HG03060 (cell line): Measurements from ENCODE around the gene C15orf40.
A peak's percentile ranks its signal among the peaks of the same experiment; 100 is the strongest.
"Not testable (repeated sequence)": the region's sequence is repeated elsewhere in the genome, so short reads cannot be mapped to it uniquely, and the experiment has no call there.

ENCODE experiments used
- ATAC-seq: cut with Tn5 transposase; IDR thresholded peaks from one replicate; pipeline ENCODE4 v1.9.1; 2021; ENCODE audit warnings: low read depth, moderate number of reproducible peaks; ENCODE audit not compliant: unreplicated experiment

The C15orf40 gene

DNA sequence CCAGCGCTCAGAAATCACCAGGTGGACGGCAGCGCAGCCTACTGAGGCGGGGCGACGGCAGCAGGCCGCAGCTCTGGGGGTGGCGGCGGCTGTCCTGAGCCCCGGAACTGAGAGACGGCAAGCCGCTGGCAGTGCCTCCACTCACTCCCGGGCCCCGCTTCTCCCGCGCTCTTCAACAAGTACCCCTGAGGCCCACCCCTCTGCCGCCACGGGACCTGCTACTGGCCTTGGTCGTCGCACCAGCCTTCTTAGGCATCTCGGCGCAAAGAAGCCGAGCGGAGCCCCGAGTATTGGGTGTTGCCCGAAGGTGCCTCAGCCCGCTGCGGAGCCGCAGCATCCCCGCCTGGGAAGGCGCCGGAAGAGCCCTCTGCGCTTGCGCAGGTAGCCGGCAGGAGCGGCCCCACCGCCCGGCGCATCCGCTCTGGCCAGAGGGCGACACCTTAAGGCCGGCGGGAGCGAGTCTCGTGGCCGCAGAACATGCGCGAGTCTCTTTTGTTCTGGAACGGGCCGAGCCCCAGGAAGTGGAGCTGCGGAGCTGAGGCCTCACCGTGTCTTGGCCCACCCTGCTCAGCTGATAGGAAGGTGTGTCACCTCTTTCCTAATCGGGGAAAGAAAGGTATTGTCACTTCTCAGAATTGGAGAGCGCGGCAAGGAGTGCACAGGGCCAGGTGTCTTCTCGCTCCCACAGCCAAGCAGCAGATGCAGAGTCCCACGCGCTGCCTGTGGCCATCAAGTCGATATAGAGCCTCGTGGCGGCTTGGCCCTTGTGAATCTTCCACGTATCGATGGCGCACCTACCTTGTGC is at the start of gene C15orf40:
C15orf40 (minus strand) TSS at position 369 of the 805 bp plus-strand sequence; CDS start at position 337, 32 bp downstream.
- peak; percentile 77 for ATAC-seq

DNA sequence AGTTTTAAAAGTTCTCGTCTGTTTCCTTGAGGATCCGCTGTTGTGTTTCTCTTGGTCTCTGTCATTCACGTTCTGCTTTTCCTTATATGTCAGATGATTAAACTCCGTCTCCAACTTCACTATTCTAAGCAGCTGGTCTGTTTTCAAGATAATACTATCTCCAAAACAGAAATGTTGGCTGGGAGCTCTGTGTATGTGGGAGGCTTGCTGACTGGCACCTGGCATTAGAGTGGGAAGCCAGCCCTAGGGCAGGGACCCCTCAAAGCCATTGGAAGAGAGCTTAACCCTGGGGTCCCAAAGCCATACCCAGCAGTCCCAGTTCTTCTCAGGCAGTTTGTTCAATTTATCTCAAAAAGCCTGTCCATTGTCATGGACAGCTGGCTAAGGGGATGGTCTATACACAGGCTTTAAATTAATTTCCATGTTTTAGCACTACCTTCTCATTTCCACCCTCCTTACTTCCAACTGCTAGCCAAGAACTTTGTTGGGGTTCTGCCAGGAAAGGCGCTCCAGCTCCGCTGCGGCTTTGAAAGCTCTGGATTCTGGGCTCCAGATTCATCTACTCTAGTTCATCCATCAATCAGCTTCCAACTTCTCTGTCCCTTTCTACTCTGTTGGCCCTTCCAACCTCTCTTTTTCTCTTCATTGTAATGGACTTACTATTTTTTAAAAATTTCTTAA is 46.4 kb upstream of the C15orf40 start:
- no peak for ATAC-seq

DNA sequence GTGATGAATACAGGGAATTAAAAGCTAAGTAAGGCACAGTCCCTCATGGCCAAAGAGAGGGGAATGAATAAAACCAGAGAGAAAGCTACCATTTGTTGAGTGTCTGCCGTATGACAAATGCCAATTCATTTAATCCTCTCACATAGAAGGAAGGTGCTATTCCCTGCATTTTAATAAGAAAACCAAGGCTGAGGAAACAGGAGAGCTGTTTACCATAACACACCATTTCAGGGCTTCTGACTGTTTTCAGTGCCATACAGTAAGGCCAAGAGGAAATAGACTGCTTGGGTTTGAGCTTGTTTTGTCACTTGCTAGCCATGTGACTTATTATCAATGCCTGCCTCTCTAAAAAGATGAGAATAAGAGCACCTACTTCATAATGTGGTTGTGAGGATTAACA is 45.6 kb upstream of the C15orf40 start:
- no peak for ATAC-seq

DNA sequence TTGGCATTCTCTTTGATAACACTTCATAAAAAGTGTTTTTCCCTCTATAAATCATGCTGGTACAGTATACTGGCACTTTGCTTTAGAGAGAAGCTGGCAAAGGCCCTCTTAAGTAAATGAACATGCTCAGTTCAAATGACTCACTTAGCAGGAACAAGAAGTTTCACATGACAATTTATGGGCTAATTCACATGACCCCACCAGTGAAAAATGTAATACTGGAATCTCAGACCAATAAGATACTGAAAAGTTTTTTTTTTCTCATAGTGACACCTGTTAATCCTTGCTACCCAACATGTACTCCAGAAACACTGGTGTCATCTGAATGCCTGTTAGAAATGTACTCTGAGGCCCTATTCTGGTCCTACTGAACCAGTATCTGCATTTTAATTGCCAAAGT is 41.7 kb upstream of the C15orf40 start:
- no peak for ATAC-seq

DNA sequence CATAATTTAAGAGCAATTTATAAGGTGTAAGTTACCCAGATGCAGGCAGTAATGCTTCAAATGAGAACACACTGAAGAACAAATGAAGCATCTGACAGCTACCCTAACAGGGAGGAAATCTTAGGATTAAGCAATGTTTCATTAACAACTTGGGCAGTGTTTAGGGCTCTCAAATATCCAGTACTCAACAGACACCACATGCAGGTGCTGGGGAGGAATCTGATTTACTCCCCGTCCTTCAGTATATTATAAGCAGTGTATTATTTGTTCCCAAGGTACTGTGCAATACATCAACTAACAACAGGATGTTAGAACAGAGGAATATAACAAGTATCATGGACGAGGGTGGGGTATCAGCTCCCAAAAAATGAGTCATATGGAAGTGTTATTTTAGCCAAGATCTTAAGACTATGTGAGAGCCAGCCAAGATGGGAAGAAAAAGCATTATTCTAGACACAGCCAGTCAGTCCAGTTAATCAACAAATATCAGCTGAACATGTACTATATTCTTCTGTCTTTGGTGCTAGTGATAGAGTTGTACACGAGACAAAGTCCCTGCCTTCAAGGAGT is 35.2 kb upstream of the C15orf40 start:
- no peak for ATAC-seq

DNA sequence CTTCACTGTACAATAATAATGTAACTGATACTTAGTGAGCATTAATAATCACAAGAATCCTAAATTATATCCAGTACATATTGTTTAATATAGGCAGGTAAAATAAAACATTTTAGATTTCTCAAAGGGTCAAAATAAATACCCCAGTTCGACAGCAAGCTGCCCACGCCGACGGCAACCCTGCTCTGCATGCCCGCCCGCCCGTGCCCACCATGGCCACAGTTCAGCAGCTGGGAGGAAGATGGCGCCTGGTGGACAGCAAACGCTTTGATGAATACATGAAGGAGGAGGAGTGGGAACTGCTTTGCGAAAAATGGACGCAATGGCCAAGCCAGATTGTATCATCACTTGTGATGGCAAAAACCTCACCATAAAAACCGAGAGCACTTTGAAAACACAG is 32.7 kb upstream of the C15orf40 start:
- no peak for ATAC-seq

DNA sequence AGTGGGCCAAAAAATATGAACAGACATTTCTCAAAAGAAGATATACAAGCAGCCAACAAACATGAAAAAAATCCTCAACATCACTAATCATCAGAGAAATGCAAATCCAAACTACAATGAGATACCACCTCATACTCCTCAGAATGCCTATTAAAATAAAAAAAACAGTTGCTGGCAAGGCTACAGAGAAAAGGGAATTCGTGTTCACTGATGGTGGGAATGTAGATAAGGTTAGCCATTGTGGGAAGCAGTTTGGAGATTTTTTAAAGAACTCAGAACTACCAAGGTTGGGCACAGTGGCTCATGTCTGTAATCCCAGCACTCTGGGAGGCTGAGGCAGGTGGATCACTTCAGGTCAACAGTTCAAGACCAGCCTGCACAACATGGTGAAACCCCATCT is 27.8 kb upstream of the C15orf40 start:
- no peak for ATAC-seq

DNA sequence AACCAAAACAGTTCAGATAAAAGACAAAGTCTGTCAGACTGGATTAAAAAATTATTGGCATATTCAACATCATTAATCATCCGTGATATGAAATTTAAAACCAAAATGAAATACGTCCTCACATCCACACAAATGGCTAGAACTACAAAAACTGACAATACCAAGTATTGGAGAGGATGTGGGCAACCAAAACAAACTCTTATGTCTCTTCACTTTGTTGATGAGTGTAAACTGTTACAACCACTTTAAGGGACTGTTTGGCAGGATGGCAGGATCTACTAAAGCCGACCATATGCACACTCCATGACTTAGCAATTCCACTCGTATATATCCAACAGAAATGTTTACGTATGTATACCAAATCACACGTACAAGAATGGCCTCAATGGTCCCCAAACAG is 24.8 kb upstream of the C15orf40 start:
- ATAC-seq: no peak

DNA sequence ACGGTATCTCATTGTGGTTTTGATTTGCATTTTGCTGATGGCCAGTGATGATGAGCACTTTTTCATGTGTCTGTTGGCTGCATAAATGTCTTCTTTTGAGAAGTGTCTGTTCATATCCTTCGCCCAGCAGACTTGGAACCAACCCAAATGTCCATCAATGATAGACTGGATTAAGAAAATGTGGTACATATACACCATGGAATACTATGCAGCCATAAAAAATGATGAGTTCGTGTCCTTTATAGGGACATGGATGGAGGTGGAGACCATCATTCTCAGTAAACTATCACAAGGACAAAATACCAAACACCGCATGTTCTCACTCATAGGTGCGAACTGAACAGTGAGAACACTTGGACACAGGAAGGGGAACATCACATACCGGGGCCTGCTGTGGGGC is 19.8 kb upstream of the C15orf40 start:
- not testable (repeated sequence) for ATAC-seq

DNA sequence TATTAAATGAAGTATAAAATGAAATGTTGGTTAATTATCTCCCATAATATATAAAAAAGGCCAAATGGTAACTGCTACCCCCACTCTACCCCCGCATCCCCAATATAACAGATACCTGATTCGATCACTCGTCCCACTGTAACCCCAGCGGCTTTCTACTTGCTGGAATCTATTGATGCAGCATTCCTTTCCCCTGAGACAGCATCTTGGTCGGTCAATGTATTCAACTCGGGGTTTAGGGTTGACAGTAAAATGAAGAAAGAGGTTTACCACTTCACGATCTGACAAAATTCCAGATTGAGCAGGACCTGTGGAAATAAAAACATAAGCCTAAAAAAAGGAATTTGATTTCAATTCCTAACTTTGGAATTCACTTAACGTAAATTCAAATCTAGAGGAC is 18.6 kb upstream of the C15orf40 start:
- ATAC-seq: no peak

DNA sequence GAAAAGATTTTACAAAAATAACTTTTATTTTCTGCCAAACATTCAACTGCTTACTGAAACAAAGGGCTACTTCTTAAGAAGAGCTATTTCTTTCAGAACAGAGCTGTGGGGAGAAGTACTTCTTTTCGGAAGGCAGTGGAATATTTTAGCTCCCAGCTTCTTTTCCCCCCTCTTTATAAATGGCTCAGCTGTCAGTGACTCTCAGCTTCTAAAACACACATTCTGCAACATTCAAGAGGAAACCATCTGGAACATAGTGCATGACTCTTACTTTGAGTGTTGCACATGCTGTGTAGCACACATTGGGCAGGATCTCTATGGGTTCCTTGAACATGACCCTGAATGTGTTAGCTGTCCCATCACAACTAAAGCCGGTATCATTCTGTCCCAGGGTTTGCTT is 7.0 kb upstream of the C15orf40 start:
- ATAC-seq: no peak

DNA sequence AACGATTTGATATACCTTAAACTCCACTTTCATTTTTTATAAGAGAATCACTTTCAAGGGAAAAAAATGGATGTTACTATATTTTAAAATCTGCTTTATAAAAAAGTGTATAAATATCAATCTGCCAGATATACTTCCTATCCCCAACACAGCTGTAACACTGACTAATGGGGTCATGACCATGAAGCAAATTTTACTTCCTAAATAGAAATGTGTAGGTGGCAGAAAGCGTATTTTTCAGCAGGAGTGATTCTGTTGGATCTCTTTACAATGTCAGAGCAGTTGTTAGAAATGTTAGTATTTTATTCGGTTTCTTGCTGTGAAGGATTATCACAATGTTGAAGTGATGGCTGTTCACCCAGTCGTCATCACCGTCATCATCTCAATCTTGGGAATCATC is 5.5 kb upstream of the C15orf40 start:
- ATAC-seq: no peak

DNA sequence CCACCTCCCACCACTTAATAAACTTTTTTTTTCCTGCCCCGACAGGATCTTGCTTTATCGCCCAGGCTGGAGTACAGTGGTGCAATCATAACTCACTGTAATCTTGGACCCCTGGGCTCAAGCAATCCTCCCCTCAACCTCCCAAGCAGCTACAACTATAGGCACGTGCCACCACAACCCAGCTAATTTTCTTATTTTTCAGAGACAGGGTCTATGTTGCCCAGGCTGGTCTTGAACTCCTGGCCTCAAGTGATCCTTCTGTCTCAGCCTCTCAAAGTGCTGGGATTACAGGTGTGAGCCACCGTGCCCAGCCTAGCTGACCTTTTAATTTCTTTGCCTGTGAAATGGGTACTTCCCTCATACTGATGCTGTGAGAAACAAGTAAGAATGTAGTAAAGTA is 3.9 kb upstream of the C15orf40 start:
- ATAC-seq: no peak

DNA sequence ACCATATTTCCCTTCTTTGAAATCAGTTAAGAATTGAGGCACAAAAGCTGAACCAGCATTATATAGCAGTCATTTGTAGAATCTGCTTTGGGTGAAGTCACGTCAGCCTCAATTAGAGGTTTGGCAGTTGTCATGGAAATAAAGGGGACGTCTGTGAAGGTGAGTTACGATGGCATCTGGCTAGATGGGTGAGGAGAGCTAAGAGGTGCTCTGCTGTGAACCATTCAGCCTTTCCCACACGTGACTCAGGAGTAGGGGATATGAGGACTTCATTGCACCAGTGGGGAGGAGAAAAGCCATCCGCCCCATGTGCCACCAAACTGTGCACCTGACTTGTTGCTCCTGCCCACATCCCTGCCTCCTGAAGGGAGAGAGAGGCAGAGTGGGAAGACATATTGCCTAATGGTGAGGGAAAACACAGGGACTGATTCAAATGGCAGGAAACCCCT is 2.8 kb upstream of the C15orf40 start:
- ATAC-seq: no peak

DNA sequence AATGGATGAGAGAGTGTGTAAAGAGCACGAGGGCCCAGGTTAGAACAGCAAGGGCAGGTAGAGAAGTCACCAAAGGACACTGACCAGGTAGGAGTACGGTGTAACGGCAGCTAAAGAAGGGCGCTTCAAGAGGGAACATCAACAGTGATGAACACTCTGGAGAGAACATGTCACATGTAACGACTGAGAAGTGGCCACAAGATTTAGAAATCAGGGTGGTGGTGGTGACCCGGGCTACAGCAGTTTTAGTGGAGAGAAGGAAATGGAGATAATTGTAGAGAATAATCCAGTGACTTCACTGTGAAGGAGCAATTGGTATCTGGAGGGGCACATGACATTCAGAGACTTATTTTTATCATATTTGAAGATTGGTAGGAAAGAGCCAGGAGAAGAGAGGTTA is 1.2 kb upstream of the C15orf40 start:
- no peak for ATAC-seq

DNA sequence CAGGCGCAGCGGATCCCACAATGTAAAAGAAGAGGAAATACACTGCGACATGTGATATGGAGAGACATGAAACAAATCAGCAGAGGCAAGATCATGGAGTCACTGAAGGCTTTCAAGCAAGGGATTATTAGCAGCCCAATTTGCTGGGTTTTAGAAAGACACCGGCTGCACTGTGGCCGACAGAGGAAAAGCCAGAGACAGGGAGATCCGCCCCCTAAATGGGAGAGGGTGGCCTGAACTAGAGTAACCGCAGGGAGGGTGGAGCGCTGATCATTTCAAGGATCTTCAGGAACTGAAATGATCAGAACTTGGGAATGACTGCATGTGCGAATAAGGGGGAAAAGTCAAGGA is 612 bp upstream of the C15orf40 start:
- no peak for ATAC-seq

DNA sequence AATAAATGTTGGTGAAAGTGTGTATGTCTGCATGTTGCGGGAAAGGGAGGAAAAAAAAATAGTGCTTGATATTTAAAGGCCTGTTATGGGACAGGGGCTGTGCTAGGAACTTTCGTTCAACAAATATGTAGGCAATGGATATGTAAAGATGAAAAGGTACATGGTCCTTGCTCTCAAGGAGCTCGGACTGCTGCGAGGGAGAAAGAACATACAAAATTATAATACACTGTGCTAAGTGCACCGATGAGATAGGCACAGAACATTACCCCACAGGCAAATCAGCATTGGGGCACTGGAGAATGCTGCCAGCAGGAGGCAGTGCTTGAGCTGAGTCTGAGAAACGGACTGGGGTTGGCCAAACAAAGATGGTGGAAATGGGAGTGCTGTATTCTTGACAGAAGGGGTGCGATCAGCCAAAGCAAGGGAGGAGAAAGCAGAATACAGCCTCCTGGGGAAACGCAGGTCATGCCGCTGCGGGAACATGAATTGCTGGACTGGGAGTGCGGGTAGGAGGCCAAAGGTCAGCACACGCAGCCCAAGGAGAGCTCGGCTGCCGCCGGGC is 649 bp downstream of the C15orf40 start:
- ATAC-seq: peak; percentile 44

DNA sequence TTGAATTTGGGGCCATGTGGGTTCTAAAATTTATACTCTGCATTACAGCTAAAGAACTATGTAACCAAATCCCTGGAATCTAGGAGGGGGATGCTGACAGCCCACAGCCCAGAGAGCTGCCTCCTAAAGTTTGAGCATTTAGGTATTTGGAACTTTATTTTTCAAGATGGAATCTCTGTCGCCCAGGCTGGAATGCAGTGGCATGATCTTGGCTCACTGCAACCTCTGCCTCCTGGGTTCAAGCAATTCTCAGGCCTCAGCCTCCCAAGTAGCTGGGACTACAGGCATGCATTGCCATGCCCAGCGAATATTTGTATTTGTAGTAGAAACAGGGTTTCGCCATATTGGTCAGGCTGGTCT is 10.8 kb downstream of the C15orf40 start:
- not testable (repeated sequence) for ATAC-seq

DNA sequence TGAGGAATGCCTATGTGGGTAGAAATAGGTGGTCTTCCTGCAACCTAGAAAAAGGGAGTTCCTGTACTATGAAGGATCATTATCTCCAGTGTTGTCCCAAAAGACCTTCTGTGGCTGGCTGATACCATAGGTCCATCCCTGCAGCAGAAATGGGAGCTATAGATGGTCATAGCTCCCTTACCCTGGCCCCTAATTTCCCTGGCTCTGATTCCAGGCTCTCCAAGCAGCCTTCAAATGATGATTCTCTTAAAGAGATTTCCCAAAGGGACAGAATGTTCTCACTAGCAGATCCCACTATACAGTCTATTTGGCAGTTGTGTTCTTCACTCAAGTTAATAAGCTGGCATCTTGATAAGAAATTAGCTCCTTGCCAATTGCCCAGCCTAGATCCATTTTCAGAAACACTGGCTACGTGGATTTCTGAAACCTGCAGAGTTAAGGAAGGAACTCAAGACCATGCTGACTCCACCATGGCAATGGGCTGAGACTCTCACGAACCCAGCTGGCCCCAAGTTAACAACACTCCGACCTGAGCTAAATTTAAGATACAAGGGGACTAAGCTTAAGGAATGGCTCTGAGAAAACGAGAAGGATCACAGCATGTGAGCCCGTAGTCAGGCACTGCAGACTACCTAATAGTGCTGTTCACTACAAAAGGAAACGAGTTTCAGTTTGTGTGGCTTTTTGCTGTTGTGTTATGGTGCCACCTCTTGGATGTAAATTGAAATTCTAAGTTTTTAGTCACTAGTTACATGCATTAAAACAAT is 11.4 kb downstream of the C15orf40 start:
- ATAC-seq: peak; percentile 65

DNA sequence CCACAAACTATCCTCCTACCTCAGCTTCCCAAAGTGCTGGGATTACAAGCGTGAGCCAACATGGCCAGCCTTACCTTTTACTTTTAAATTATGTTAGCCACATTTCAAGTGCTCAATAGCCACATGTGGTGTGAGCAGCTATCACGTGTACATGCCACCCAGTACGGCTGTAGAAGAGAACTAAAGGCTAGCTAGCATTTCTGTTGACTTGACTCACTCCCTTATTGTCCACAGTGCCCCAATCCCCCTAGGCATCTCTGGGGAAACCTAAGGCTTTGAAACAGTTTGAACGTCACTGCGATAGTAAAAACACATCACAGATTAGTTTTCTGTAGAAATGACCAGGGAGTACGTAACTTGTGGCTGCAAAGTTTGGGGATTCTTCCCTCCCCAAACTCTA is 12.0 kb downstream of the C15orf40 start:
- ATAC-seq: no peak

DNA sequence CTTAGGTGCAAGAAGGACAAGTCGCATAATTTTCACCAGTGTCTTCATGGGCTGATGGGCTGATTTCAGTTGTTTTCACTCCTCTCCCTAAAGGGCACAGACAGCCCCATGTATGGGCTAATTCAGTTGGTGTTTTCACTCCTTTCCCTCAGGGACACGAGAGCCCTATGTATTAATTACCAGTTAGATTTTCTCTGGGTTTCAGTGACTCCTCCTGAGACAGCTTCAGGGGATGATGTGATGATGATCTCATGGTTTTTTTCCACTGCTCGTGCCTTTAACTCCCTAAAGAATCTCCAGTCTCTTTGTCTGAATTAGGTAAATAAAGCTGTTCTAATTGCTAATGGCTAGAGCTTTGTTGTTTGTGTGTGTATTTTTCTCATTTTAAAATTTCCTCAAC is 15.5 kb downstream of the C15orf40 start:
- ATAC-seq: no peak
